Testis (tissue), 3 donors: ENCODE measurements around the gene SSBP1. TPM values are rescaled to one million over a fixed set of nuclear protein-coding genes. Genes with fewer than 3 reads are reported as not detected.

Experiments
- DNase-seq: peaks from one replicate; pipeline ENCODE4 v3.0.0-alpha.2; 2019
- H3K27ac ChIP-seq, 2 donors: fragments of 200-600 bp; sonication (generic); one replicate each; pipeline ENCODE4 v1.5.1; 2019
- H3K27me3 ChIP-seq: fragments of 200-600 bp; sonication (generic); one replicate; pipeline ENCODE4 v1.5.1; 2019
- H3K36me3 ChIP-seq: fragments of 200-600 bp; sonication (generic); one replicate; pipeline ENCODE4 v1.5.1; 2017; ENCODE audit warnings: low read depth; ENCODE audit errors: missing control alignments
- H3K4me1 ChIP-seq: fragments of 200-600 bp; sonication (generic); one replicate; pipeline ENCODE4 v1.5.1; 2019
- H3K4me3 ChIP-seq, 2 donors: fragments of 200-600 bp; sonication (generic); one replicate each; pipeline ENCODE4 v1.5.1; 2017 to 2019
- H3K9me3 ChIP-seq: fragments of 200-600 bp; sonication (generic); one replicate; pipeline ENCODE4 v1.5.1; 2017
- CTCF ChIP-seq, 3 experiments: fragments of 450-650 bp in 2 of 3; fragments of 200-600 bp in 1 of 3; sonication (generic) in 1 of 3; IDR thresholded peaks; one replicate each; pipeline ENCODE4 v1.5.1; 2016 to 2019; ENCODE audit warnings: antibody characterized with exemption in 3 of 3, mild to moderate bottlenecking in 2 of 3, moderate library complexity in 1 of 3
- POLR2A ChIP-seq: fragments of 450-650 bp; IDR thresholded peaks from one replicate; pipeline ENCODE4 v1.6.1; 2017; ENCODE audit warnings: antibody characterized with exemption, mild to moderate bottlenecking, moderate library complexity
- WGBS, 2 donors: methylation state at CpG; one replicate each; pipeline ENCODE4 v1.1.5; 2018; 5-methylcytosine and 5-hydroxymethylcytosine counted together
- intact Hi-C: fragments of 100-400 bp; cut with DNase I; formaldehyde crosslinking; loops from one replicate; pipeline ENCODE4 v1.15.1; 2023; ENCODE audit warnings: low total_unique reads
- polyA plus RNA-seq: library from polyadenylated mRNA; stranded (reverse); fragments of 350-450 nt; fragmentation: Illumina TruSeq; extraction: RNeasy Lipid Tissue Mini Kit (QIAGEN cat#74804); gene quantifications from one replicate; pipeline ENCODE4 v1.2.3, GENCODE V29; 2014; ENCODE audit warnings: low read depth, low replicate concordance; ENCODE audit not compliant: insufficient read depth
- total RNA-seq, 2 donors: library from RNA; depleted of rRNA; stranded (reverse); fragments of >200 nt; gene quantifications; one replicate each; pipeline ENCODE4 v1.2.3, GENCODE V29; 2016

SSBP1 gene
- total and polyA plus RNA-seq, 3 donors from 2014 or later, result 131 to 204 (median 148) TPM

- DNase-seq, result no peak
- H3K4me1 ChIP-seq, result peaks cover 5% of the 10 kb centered on the region
- H3K36me3 ChIP-seq, result no peaks in the 10 kb centered on the region
- WGBS, 2 donors, result 82 to 100% methylated on average over 1 of the region's 1 CpG
- no peaks in the 10 kb centered on the region for H3K9me3 ChIP-seq
- no peak overlapping the region for H3K4me3 ChIP-seq
- no peak overlapping the region for H3K27ac ChIP-seq
- no peak for TF ChIP-seq POLR2A
- TF ChIP-seq CTCF (IDR thresholded peaks at IDR 0.05), result no peak
- H3K27me3 ChIP-seq, result no peaks in the 10 kb centered on the region
- intact Hi-C loops, result no loop called here
Measured at GRCh38 chr7:141706239-141707064, 31.7 kb upstream of the SSBP1 start.

GRCh38 chr7:141708351-141708750, 29.8 kb upstream of the SSBP1 start, which contains the start of gene WEE2:
TSS of gene WEE2 (plus strand) at chr7:141708353. CDS start at chr7:141708759, 406 bp downstream.
- intact Hi-C loops, result no loop called here
- H3K4me1 ChIP-seq, result no peaks in the 10 kb centered on the region
- no peaks in the 10 kb centered on the region for H3K27me3 ChIP-seq
- H3K9me3 ChIP-seq, result no peaks in the 10 kb centered on the region
- no peak within 1 kb of the TSS for H3K27ac ChIP-seq
- H3K36me3 ChIP-seq, result no peaks in the 10 kb centered on the region
- no peak within 1 kb of the TSS for H3K4me3 ChIP-seq
- DNase-seq, result no peak
- 86 to 91% methylated on average over 6 of the region's 6 CpGs for WGBS, 2 donors
- TF ChIP-seq POLR2A (no peak), CTCF (IDR thresholded peaks at IDR 0.05) (no peak)

GRCh38 chr7:141709318-141709717, 28.8 kb upstream of the SSBP1 start:
- TF ChIP-seq POLR2A (no peak), CTCF (IDR thresholded peaks at IDR 0.05) (no peak)
- intact Hi-C loops, result no loop called here
- H3K36me3 ChIP-seq, result no peaks in the 10 kb centered on the region
- H3K27ac ChIP-seq, result no peak overlapping the region
- WGBS, 2 donors, result 90 to 91% methylated on average over 2 of the region's 2 CpGs
- no peaks in the 10 kb centered on the region for H3K4me1 ChIP-seq
- no peak overlapping the region for H3K4me3 ChIP-seq
- H3K27me3 ChIP-seq, result no peaks in the 10 kb centered on the region
- DNase-seq, result no peak
- H3K9me3 ChIP-seq, result no peaks in the 10 kb centered on the region

- Histone ChIP-seq H3K36me3 (no peaks in the 10 kb centered on the region), H3K9me3 (no peaks in the 10 kb centered on the region), H3K4me3 (no peak overlapping the region), H3K27ac (no peak overlapping the region), H3K27me3 (no peaks in the 10 kb centered on the region), H3K4me1 (no peaks in the 10 kb centered on the region)
- intact Hi-C loops, result no loop called here
- DNase-seq, result no peak
- 83 to 94% methylated on average over 4 of the region's 4 CpGs for WGBS, 2 donors
- TF ChIP-seq POLR2A (no peak), CTCF (IDR thresholded peaks at IDR 0.05) (no peak)
Measured at GRCh38 chr7:141709749-141710148, 28.4 kb upstream of the SSBP1 start.

DNA sequence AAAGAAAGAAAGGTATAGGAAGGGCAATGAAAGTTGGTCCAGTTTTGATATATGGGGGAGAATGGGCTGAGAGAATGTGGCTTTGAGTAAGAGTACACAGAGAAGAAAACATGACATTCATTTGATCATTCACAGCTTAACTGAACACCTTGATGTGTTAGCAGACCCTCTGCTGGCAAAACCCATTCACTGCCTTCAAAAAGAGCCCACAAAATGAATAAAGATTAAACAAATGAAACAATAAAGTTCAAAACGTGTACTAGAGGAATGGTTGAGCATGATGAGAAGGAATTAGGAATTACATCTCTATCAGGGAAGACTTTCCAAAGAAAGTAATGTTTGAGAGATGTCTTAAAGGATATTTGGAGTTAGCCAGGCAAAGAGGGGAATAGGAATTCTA, 27.9 kb upstream of the SSBP1 start:
- no peak for DNase-seq
- TF ChIP-seq POLR2A (no peak), CTCF (IDR thresholded peaks at IDR 0.05) (no peak)
- H3K9me3 ChIP-seq, result no peaks in the 10 kb centered on the region
- H3K4me1 ChIP-seq, result no peaks in the 10 kb centered on the region
- no peaks in the 10 kb centered on the region for H3K36me3 ChIP-seq
- H3K27ac ChIP-seq, result no peak overlapping the region
- intact Hi-C loops, result no loop called here
- 50 to 71% methylated on average over 1 of the region's 1 CpG for WGBS, 2 donors
- no peaks in the 10 kb centered on the region for H3K27me3 ChIP-seq
- H3K4me3 ChIP-seq, result no peak overlapping the region
